Eye (tissue), 1 donor: Measurements from ENCODE around the gene HTR3C.
"Not testable (repeated sequence)": the region's sequence is repeated elsewhere in the genome, so short reads cannot be mapped to it uniquely, and the experiment has no call there.

Source experiments
- DNase-seq: peaks from one replicate; pipeline ENCODE4 v3.0.0-alpha.2; 2015

HTR3C gene, protein sequence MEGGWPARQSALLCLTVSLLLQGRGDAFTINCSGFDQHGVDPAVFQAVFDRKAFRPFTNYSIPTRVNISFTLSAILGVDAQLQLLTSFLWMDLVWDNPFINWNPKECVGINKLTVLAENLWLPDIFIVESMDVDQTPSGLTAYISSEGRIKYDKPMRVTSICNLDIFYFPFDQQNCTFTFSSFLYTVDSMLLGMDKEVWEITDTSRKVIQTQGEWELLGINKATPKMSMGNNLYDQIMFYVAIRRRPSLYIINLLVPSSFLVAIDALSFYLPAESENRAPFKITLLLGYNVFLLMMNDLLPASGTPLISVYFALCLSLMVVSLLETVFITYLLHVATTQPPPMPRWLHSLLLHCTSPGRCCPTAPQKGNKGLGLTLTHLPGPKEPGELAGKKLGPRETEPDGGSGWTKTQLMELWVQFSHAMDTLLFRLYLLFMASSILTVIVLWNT

DNA sequence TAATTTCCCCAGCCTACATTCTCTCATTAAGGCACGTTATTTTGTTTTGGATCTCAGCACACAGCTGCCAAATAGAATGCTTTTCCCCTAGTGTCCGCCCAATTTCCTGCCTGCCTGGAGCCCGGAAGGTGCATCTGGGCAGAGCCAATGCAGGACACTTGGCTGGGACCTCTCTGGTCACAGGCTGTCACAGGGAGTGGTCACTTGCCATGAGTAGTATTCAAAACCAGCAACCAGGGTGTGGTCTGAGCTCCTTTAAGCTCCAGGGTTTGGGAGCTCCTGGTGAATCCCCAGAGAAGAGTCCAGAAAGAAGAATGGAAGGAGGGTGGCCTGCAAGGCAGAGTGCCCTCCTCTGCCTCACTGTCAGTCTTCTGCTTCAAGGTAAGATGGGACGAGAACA is at the start of gene HTR3C:
Gene HTR3C (plus strand): TSS at position 281 of the 400 bp plus-strand sequence. CDS start 34 bp downstream, at position 315.
- no peak for DNase-seq

DNA sequence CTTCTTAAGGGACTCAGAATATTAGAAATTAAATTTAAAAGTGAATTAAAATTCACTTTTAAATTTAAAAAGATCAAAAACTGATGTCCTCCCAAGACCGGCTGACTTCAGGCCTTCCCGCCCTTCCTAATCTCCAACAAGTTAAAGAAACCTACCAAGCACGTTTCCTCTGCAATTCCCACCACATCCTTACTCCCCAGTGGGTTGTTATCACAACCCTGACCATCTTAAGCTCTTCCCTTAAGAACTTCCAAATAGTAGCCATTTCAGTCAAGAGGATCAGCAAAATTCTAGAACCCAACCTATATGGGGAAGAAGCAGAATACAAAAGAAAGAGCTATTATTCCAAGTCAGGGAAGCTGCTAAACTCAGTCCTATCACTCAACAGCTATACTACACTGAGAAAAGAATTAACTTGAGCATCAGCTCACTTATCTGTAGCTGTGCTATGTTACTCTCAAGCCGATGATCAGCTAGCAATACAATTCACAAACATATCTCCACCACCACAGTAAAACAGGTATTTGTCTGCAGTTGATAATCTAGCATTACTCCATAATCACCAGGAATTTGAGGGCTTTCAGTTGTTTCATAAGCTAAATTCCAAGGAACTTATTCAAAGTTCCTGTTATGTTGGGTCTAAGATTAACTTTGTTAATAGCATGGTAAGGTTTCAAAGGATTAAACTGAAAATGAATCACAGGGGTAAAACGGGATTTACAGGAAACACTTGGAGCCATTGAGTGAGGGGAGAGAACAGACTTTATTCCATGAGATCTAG is 49.5 kb upstream of the HTR3C start:
- DNase-seq, result no peak

DNA sequence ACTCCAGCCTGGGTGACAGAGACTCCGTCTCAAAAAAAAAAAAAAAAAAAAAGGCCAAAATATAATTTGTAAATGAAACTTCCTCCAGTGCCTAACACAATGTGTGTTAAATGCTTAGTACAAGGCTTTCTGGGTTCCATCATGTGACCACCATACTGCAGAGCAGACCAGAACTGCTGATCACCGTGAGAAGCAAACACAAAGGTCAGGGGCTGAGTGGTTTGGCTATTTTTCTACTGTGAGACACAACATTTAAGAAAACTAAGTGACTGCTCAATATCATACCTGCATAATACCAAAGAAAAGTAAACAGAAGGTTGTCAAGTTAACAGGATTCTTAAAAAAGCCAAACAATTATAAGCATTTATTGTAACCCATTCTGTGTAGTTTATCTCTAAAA is 48.4 kb upstream of the HTR3C start:
- DNase-seq, result no peak

DNA sequence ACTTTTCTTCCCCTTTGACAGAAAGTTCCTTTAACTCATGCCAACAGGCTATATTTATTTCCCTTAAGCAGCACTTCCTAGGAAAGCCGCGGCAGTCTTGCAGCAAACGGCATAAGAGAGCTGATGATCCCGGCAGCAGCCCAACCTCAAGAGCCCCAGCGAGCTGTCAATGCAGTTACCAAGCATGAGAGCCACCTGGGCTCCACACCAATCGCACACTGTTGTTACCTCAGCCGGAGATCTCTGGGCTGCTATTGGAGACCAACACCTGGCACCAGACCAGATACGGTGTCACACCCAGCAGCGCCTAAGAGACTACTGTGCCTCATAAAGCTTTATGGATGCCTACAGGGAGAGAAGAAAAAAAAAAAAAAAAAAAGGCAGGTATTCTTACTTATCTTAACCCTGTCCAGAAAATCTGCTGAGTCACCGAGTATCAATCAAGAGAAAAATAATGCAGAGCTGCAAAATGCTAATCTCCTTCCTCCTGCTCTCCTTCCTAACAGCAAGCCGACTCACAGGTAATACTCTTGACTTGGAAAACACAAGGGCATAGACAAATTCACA is 46.8 kb upstream of the HTR3C start:
- DNase-seq, result no peak

DNA sequence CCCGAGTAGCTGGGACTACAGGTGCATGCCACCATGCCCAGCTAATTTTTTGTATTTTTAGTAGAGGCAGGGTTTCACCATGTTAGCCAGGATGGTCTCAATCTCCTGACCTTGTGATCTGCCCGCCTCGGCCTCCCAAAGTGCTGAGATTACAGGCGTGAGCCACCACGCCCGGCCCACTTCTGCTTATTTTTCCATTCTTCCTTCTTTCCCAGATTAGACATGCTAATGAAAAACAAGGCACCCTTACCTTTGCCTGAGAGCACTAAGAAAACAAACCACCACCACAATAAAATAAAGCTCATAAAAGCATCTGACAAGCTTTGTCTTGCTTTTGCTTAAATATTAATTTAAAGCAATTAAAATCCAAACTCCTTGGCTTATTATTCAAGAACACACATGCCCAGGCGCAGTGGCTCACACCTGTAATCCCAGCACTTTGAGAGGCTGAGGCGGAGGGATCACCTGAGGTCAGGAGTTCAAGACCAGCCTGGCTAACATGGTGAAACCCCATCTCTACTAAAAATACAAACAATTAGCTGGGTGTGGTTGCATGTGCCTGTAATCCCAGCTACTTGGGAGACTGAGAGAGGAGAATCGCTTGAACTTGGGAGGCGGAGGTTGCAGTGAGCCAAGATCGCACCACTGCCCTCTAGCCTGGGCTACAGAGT is 45.6 kb upstream of the HTR3C start:
- not testable (repeated sequence) for DNase-seq

DNA sequence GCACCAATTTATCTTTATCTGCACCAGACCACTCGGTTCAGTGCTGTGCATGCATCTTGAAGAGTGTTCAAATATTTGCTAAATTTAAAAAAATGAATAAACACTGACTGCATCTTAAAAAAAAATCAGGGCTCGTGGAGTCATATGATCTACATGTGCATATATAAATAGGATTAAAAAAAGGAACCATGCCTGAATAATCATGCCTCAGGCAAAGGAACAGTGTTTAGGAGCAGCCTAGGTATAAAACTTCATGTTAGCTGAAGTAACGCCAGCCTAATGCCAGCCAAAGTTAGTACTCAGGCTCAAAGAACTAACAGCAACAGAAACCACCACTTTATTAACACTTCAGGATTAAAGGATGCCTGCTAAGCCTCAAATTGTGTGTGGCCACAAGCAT is 44.7 kb upstream of the HTR3C start:
- no peak for DNase-seq

DNA sequence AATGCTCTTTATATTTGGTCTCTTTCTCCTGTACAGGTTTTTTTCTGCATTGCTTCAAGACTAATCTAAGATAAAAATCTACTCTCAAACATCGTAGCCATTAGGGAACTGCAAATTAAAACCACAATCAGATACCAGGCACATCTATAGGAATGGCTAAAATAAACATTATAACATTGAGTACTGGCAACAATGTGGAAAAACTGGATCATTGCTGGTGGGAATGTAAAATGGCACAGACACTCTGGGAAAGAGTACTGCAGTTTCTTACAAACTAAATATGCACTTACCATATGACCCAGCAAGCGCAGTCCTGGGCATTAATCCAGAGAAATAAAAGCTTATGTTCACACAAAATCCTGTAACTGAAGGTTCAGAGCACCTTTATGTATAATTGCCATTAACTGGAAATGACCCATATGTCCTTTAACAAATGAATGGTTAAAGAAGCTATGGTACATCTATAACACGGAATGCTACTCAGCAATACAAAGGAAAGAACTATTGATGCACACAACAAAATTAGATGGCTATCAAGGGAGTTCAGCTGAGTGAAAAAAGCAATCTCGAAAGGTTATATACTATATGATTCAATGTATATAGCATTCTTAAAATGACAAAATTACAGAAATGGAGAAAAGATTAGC is 41.5 kb upstream of the HTR3C start:
- no peak for DNase-seq

DNA sequence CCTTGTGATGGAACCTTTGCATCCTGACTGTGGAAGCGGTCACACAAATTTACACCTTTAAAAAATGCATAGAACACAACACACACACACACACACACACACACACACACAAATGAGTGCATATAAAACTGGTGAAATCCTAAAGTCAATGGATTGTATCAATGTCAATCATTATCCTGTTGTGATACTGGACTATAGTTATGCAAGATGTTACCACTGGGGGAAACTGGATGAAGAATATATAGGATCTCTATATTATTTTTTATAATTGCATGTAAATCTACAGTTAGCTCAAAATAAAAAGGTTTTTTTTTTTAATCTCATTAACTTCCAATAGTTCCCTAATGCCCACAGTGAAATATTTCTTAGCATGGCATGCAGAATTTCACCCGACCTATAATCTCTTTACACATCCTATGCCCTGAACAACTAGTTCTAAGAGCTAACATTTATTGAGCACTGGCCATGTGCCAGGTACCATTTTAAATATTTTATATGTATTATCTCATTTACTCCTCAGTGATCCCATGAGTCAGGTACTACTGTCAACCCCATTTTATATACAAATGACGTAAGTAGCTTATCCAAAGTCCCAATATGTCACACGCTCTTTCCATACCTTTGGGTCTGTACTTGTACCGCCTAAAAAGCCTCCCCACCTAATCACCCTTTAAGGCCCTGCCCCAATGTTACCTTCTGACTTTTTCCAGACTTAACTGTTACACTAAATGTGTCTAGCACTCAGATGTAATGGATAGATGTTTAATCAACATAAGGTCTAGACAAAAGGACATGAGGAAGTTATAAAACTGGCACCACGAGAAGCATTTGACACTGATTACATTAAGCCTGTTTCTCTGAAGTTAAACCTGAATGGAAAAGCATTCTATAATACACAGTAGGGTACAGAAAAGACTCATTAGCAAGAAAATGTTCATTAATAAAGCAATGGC is 40.6 kb upstream of the HTR3C start:
- DNase-seq, result no peak

DNA sequence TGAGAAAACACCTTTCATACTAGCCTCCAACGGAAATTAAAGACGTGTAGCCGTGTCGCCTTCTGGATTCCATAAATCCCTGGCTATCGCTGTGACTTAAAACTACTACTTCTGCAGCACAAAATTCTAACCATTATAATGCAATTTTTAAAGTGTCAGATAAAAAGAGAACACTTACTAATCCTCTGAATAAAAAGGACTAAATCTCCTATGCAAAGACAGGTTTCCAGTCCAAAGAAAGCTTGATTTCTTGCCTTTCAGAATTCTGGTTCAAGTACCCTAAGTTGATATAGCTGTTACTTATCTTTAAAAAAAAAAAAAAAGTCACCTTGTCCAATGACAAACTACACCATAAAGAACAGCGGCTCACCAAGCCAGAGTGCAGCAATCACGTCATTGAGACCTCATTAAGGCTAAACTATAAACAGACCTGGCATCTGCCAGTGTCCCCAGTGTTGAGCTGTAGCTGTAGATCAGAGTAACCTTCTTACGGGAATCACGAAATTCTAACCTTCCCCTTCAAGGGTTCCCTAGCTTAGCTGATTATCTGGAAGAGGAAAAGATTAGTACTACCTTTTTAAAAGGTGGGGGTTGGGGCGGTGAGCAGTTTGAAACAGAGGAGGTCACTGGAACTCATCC is 37.3 kb upstream of the HTR3C start:
- DNase-seq, result peak; percentile 50

DNA sequence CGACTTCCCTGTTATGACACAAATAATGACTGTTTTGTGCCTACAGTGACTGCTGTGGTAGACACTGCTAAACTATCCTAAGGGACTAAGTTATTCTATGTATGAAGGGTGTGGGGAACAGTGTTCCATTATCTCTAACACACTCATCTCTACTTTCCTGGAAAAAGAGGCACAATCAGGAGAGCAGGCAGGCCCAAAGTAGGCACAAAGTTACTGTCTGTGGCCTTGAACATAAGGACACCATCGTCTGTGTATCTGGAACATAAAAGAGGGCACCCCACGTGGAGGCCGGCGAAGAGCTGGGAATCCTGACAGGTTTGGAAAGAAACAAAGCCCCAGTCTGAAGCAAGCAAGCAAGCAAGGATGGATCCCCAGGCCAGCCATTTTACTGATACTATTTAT is 36.7 kb upstream of the HTR3C start:
- DNase-seq, result no peak

DNA sequence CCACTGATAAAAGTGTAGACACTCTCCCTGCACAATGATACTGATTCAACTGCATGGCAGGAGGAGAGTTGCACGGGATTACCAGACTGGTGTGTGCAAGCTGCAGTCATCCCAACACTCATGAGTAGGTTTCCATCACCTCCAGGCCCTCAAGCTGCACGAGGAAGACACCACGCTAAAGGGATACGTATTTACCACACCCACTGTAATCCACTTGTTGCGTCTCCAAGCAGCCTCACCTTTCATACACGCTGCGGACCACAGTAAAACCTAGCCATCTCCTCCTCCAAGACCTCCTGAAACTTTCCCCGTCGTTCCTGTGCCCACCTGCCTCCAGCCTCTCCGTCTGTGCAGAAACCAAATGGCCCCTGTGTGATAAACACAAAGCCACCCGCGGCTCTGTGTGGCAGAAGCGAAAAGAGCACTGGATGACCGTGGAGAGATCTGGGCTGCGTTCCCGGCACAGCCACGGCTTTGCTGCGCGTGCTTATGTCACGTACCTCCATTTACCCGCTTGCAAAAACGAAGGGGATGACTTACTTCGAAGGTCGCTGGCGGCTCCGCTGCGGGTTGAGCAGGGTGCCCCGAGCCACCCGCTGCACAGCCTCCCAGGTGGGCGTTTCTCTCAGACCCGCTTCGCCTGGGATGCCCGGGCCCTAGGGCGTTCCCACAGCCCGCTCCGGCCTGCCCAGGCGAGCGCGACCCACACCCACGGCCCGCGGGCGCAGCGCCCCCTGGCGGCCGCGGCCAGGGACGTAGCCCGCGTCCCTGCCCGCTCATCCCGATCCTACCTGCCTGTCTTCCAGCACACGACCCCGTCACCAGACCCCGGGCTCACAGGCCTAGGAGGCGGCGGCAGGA is 35.8 kb upstream of the HTR3C start:
- DNase-seq, result peak; percentile 89

DNA sequence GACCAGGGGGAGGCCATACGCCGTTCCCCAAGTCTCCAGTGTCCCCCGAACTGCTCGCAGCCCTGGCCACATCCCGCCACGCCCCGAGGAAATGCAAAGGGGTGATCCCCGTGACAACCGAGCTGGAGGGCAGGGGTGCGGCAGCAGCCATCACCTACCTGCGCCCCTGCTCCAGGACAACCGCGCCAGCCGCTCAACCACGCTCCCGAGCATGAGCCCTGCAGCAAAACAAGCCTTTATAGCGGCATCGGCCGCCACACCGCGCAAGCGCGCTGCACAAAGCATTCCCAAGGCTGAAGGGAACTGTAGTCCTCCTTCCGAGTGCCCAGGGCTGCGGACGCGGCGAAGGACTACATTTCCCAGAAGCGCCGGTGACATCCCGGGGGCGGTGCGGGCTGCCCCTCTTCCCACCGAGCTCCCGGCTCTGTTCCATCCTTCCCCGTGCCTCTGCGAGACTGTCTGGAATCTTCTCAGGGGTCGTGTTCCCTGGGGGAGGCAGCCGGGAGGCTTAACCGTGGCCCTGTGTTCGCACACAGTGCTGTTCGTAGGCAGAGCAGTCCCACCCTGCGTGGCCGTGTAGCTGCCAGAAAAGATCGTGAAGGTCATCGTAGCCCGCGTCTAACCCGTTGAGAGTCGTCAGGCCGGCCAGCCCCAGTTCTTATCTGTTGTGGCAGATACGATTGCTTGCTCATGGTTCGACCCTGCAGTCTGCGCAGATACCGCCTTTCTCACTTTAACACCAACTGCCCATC is 35.0 kb upstream of the HTR3C start, which contains the start of gene ABCC5:
Gene ABCC5 (minus strand): TSS at position 213 of the 752 bp plus-strand sequence. CDS start 3,492 bp downstream, outside the sequence.
- peak; percentile 98 for DNase-seq

DNA sequence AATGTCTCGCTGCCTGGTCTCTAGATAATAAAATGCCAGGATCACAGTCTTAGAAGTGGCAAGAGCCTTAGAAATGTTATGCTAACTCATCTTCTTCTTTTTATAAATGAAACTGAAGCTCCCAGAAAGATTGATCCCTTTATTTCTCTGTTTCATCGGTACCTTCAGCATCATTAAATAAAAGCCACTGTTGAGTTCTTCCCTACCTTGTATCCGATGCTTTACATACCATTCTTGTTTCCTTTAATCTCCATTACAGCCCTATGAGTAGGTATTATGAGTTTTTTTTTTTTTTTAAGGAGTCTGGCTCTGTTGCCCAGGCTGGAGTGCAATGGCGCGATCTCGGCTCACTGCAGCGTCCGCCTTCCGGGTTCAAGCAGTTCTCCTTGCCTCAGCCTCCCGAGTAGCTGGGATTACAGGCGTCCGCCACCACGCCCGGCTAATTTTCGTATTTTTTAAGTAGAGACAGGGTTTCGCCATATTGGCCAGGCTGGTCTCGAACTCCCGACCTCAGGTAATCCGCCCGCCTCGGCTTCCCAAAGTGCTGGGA is 34.3 kb upstream of the HTR3C start:
- DNase-seq, result no peak

DNA sequence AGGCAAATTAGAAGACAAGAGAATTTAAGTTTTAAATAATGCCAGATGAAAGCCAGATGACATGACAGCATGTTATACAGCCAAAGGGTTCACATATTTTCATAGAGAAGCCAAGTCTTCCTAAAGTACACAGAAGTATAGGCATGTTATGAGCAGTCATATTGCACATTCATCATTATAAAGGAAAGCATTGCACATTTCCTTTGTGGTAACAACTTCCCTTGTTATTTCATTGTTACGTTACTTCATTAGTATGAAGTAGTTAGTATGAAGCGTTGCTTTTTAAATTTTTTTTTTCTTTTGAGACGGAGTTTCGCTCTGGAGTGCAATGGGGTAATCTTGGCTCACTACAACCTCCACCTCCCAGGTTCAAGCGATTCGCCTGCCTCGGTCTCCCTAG is 30.5 kb upstream of the HTR3C start:
- DNase-seq, result no peak

DNA sequence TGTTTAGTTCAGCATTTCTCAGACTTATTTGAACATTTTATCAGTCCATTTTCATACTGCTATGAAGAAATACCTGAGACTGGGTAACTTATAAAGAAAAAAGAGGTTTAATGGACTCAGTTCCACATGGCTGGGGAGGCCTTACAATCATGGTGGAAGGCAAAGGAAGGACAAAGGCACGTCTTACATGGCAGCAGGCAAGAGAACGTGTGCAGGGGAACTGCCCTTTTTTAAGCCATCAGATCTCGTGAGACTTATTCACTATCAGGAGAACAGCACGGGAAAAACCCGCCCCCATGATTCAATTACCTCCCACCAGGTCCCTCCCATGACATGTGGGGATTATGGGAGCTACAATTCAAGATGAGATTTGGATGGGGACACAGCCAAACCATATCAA is 27.6 kb upstream of the HTR3C start:
- DNase-seq, result not testable (repeated sequence)

DNA sequence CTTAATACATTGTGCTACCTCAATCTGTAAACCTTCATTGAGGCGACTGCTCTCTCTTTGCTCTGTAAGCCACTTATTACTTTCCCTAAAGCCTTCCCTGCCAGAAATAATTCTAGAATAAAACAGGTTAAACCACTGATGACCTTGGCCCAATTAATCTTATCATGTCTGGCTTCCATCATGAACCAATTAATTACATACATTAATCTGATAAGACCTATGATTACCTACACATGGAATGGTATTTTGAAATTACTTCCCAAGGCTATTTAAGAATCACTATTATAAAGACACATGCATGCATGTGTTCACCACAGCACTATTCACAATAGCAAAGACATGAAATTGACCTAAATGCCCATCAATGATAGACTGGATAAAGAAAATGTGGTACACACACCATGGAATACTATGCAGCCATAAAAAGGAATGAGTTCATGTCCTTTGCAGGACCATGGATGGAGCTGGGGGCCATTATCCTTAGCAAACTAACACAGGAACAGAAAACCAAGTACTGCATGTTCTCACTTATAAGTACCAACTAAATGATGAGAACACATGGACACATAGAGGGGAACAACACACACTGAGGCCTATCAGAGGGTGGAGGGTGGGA is 24.5 kb upstream of the HTR3C start:
- not testable (repeated sequence) for DNase-seq

DNA sequence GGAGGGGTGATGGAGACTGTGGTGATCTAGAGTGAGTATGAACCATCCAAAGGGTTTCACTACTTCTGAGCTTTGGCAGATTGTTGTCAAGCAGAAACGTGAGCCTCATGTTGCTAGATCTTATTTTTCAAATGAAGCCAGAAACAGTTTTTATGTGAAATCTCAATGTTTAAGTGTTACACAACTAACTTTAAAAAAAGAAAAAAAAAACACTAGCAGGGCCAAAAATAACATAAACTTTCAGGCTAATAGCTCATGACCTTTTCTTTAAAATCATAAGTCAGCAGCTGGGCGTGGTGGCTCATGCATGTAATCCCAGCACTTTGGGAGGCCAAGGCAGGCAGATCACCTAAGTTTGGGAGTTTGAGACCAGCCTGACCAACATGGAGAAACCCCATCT is 23.4 kb upstream of the HTR3C start:
- no peak for DNase-seq

DNA sequence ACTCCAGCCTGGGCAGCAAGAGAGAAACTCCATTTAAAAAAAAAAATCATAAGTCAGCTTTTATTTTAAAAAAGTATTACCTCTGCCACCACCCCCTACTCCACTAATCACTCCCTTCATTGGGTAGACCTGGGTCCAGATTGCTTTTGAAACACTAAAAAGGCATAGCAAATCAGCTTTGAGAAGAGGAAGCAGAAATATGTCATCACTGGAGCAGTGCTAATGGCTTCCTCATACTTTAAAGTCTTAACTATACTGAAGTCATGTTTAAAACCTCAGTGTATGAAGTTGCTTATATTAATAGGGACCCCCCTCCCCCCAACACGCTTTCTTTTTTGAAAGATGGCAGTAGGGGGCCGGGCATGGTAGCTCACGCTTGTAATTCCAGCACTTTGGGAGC is 22.3 kb upstream of the HTR3C start:
- no peak for DNase-seq
